Lung (tissue), 12 donors: ENCODE results near the gene FIGN. TPM values are rescaled to one million over a fixed set of nuclear protein-coding genes. Genes with fewer than 3 reads are reported as not detected.

Experiments used
- ATAC-seq: fragments of 200-7000 bp; cut with Tn5 transposase; one replicate; pipeline ENCODE4 v1.9.1; 2020; ENCODE audit warnings: moderate number of reproducible peaks; ENCODE audit not compliant: insufficient read depth, low FRiP score
- DNase-seq, 3 donors: peaks; one replicate each; pipeline ENCODE4 v3.0.0-alpha.2; 2013 to 2017
- H3K27ac ChIP-seq, 2 donors: one replicate each; pipeline ENCODE4 v1.5.1; 2013; ENCODE audit warnings: mild to moderate bottlenecking in 2 of 2, moderate library complexity in 2 of 2, control low read depth in 1 of 2, inconsistent platforms in 1 of 2, low read depth in 1 of 2, low read length in 1 of 2
- H3K27me3 ChIP-seq, 3 donors: one replicate each; pipeline ENCODE4 v1.5.1; 2013; ENCODE audit warnings: low read length in 2 of 3; ENCODE audit not compliant: control insufficient read depth in 3 of 3, insufficient read depth in 3 of 3
- H3K36me3 ChIP-seq, 4 donors: one replicate each; pipeline ENCODE4 v1.5.1; 2013; ENCODE audit warnings: low read length in 4 of 4, mild to moderate bottlenecking in 1 of 4, moderate library complexity in 1 of 4; ENCODE audit not compliant: control insufficient read depth in 4 of 4, insufficient read depth in 4 of 4
- H3K4me1 ChIP-seq, 5 donors: one replicate each; pipeline ENCODE4 v1.5.1; 2013; ENCODE audit warnings: low read length in 5 of 5, mild to moderate bottlenecking in 2 of 5, moderate library complexity in 1 of 5; ENCODE audit not compliant: control insufficient read depth in 5 of 5, insufficient read depth in 5 of 5
- H3K4me3 ChIP-seq: one replicate; pipeline ENCODE4 v1.5.1; 2013; ENCODE audit warnings: mild to moderate bottlenecking, control low read depth, moderate library complexity
- H3K9ac ChIP-seq, 2 donors: one replicate each; pipeline ENCODE4 v1.5.1; 2013; ENCODE audit warnings: low read length in 2 of 2, control low read depth in 1 of 2; ENCODE audit not compliant: insufficient read depth in 1 of 2
- H3K9me3 ChIP-seq, 4 donors: one replicate each; pipeline ENCODE4 v1.5.1; 2013; ENCODE audit warnings: low read length in 3 of 4, mild to moderate bottlenecking in 1 of 4, moderate library complexity in 1 of 4; ENCODE audit not compliant: control insufficient read depth in 4 of 4, insufficient read depth in 3 of 4
- WGBS, 2 donors: extraction: QIAGEN DNeasy Blood & Tissue Kit; methylation state at CpG; one replicate each; pipeline ENCODE4 v1.1.7; 2013; 5-methylcytosine and 5-hydroxymethylcytosine counted together
- polyA plus RNA-seq, 2 donors: library from polyadenylated mRNA; stranded (reverse); fragments of 200-250 nt; gene quantifications; one replicate each; pipeline ENCODE4 v1.2.1, GENCODE V29; 2013
- total RNA-seq, 2 donors: library from RNA; depleted of rRNA in 1 of 2; stranded (reverse); fragments of >200 nt in 1 of 2; gene quantifications; one replicate each; pipeline ENCODE4 v1.2.1, GENCODE V29; 2014 to 2021
- TF ChIP-seq, protein P1 (sequence below): IDR thresholded peaks from 2 replicates; pipeline ENCODE4 v1.5.1; 2012; ENCODE audit warnings: mild to moderate bottlenecking; ENCODE audit errors: control extremely low read depth, extremely low read depth
- donor health status: control.
- donor health status: control.
- donor health status: Bipolar disorder and iron deficiency.
- donor health status: healthy.
- donor health status: DM: yes; HTN: yes; CAD: no.

The FIGN gene
- total and polyA plus RNA-seq, 4 donors, result 0.42 to 6.5 (median 3.0) TPM

DNA sequence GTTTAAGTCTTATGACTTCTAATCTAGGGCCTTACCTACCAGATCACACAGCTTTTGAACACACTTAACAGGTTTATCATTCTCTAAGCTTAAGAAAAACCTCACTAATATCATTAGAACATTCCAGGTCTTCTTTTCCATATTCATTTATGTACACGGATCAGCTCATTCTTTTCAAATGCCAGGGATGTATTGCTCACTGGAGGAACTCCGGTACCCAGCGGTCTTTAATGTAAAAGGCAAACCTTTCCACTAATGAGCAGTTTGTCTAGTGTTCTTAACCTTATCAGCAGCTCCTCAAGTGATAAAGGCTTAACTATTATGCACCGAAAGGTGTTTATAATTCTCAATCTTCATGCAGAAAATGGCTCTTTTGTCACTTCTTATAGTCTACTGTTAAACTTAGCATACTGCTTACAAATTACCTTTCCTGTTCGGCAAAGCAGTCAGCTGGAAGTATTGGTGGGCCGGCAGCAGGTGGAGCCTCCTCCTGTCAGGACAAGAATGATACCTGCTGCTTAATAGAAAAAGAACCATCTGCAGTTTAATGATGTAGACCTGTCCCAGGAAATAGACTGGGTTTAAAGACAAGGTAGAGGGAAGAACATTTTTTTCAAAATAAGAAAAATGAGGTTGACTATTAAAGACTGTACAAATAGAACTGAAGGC, 142.7 kb downstream of the FIGN start:
- WGBS, 2 donors, result 58 to 68% methylated on average over 6 of the region's 6 CpGs
- H3K9ac ChIP-seq, result no peak overlapping the region
- DNase-seq (no peak), ATAC-seq (no peak)
- no peaks in the 10 kb centered on the region for H3K36me3 ChIP-seq
- no peak overlapping the region for H3K27ac ChIP-seq
- peaks cover 0 to 2% (median 0%) of the 10 kb centered on the region in 5 donors for H3K4me1 ChIP-seq
- no peaks in the 10 kb centered on the region for H3K27me3 ChIP-seq
- H3K9me3 ChIP-seq, result no peaks in the 10 kb centered on the region
- TF ChIP-seq, protein P1, sequence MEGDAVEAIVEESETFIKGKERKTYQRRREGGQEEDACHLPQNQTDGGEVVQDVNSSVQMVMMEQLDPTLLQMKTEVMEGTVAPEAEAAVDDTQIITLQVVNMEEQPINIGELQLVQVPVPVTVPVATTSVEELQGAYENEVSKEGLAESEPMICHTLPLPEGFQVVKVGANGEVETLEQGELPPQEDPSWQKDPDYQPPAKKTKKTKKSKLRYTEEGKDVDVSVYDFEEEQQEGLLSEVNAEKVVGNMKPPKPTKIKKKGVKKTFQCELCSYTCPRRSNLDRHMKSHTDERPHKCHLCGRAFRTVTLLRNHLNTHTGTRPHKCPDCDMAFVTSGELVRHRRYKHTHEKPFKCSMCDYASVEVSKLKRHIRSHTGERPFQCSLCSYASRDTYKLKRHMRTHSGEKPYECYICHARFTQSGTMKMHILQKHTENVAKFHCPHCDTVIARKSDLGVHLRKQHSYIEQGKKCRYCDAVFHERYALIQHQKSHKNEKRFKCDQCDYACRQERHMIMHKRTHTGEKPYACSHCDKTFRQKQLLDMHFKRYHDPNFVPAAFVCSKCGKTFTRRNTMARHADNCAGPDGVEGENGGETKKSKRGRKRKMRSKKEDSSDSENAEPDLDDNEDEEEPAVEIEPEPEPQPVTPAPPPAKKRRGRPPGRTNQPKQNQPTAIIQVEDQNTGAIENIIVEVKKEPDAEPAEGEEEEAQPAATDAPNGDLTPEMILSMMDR, result no peak
- H3K4me3 ChIP-seq, result no peak overlapping the region

DNA sequence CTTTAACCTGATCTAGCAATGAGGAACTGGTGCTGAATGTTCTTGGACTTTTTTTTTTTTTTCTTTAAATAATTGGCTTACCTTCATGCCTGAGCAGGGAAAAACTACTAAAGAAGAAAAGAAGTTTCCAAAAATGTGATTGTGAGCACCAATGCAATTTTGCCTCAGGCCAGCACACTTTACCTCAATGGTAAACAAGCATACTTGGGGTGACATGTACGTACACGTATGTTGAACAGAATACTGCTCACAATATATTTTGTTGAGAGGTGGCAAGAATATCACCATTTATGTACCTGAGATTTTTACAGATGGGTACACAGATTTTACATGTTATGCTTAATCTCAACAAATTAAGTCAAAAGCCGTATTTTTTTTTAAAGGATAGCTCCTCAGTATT, 144.3 kb downstream of the FIGN start:
- Histone ChIP-seq H3K27me3 (no peaks in the 10 kb centered on the region), H3K27ac (no peak overlapping the region), H3K36me3 (no peaks in the 10 kb centered on the region), H3K9me3 (no peaks in the 10 kb centered on the region), H3K4me1 (peaks cover 0 to 2% (median 0%) of the 10 kb centered on the region in 5 donors), H3K9ac (no peak overlapping the region), H3K4me3 (no peak overlapping the region)
- 71 to 92% methylated on average over 3 of the region's 3 CpGs for WGBS, 2 donors
- DNase-seq, result no peak
- no peak for ATAC-seq
- TF ChIP-seq, protein P1, result no peak

DNA sequence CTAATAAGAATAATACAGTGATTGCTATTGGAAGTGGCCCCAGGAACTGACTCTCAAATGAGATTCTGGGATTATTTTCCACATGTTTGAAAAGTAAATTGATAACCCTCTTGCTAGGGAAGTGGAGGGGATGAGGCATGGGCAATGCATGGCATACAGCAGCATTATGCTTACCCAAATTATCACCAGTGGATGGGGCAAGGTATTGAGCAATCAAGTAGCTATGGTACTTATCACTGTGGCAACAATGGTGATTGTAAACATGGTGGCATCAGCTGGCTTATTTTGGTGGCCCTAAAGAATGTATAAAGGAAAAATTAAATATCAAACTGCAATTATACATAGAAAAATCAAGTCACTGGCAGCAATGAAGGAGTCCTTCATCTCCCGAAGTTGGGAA, 155.1 kb downstream of the FIGN start:
- ATAC-seq (no peak), DNase-seq (no peak)
- no peak overlapping the region for H3K27ac ChIP-seq
- H3K9ac ChIP-seq, result no peak overlapping the region
- H3K9me3 ChIP-seq, result no peaks in the 10 kb centered on the region
- TF ChIP-seq, protein P1, result no peak
- no peaks in the 10 kb centered on the region for H3K27me3 ChIP-seq
- H3K36me3 ChIP-seq, result no peaks in the 10 kb centered on the region
- no peak overlapping the region for H3K4me3 ChIP-seq
- no peaks in the 10 kb centered on the region for H3K4me1 ChIP-seq
- 89 to 91% methylated on average over 1 of the region's 1 CpG for WGBS, 2 donors

DNA sequence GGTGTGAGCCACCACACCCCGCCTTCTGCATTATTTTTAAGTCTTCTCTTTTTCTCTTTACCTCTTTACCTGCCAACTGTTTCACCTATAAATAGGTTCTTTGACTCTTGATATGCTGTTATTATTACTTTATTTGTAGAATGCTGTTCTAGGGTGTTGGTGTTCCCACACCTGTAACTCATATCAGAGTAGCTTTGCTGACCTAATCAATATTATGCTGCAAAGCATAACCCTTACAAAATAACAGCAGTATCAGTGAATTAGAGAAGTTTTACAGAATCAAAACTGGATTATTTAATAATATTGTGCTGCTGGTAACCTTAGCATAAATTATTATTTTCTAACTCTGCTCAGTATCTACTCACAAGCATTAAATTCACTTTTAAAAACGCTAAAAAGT, 161.5 kb downstream of the FIGN start:
- Histone ChIP-seq H3K9me3 (no peaks in the 10 kb centered on the region), H3K27ac (no peak overlapping the region), H3K9ac (no peak overlapping the region), H3K4me1 (no peaks in the 10 kb centered on the region), H3K36me3 (no peaks in the 10 kb centered on the region), H3K27me3 (no peaks in the 10 kb centered on the region), H3K4me3 (no peak overlapping the region)
- ATAC-seq (no peak), DNase-seq (no peak)
- TF ChIP-seq, protein P1, result no peak
- WGBS, 2 donors, result 70 to 91% methylated on average over 2 of the region's 2 CpGs
